22Rv1 (cell line): Measurements from ENCODE around the gene CARMIL1.

Experiments used
- CTCF ChIP-seq: fragments of 450-650 bp; IDR thresholded peaks from 2 replicates; pipeline ENCODE4 v1.5.1; 2017; ENCODE audit warnings: mild to moderate bottlenecking
- ZFX ChIP-seq: fragments of 450-650 bp; IDR thresholded peaks from 2 replicates; pipeline ENCODE4 v1.6.1; 2017; ENCODE audit warnings: antibody characterized with exemption, borderline replicate concordance

GRCh38 chr6:25232479-25232878 lies 46.7 kb upstream of the CARMIL1 start:
- TF ChIP-seq CTCF = no peak
- TF ChIP-seq ZFX = no peak
